Testis (tissue), 3 donors: ENCODE results near the gene FASTKD3. TPM values are rescaled to one million over a fixed set of nuclear protein-coding genes. Genes with fewer than 3 reads are reported as not detected.

Source experiments
- DNase-seq: peaks from one replicate; pipeline ENCODE4 v3.0.0-alpha.2; 2019
- H3K27ac ChIP-seq, 2 donors: fragments of 200-600 bp; sonication (generic); one replicate each; pipeline ENCODE4 v1.5.1; 2019
- H3K27me3 ChIP-seq: fragments of 200-600 bp; sonication (generic); one replicate; pipeline ENCODE4 v1.5.1; 2019
- H3K36me3 ChIP-seq: fragments of 200-600 bp; sonication (generic); one replicate; pipeline ENCODE4 v1.5.1; 2017; ENCODE audit warnings: low read depth; ENCODE audit errors: missing control alignments
- H3K4me1 ChIP-seq: fragments of 200-600 bp; sonication (generic); one replicate; pipeline ENCODE4 v1.5.1; 2019
- H3K4me3 ChIP-seq, 2 donors: fragments of 200-600 bp; sonication (generic); one replicate each; pipeline ENCODE4 v1.5.1; 2017 to 2019
- H3K9me3 ChIP-seq: fragments of 200-600 bp; sonication (generic); one replicate; pipeline ENCODE4 v1.5.1; 2017
- CTCF ChIP-seq, 3 experiments: fragments of 450-650 bp in 2 of 3; fragments of 200-600 bp in 1 of 3; sonication (generic) in 1 of 3; IDR thresholded peaks; one replicate each; pipeline ENCODE4 v1.5.1; 2016 to 2019; ENCODE audit warnings: antibody characterized with exemption in 3 of 3, mild to moderate bottlenecking in 2 of 3, moderate library complexity in 1 of 3
- POLR2A ChIP-seq: fragments of 450-650 bp; IDR thresholded peaks from one replicate; pipeline ENCODE4 v1.6.1; 2017; ENCODE audit warnings: antibody characterized with exemption, mild to moderate bottlenecking, moderate library complexity
- WGBS, 2 donors: methylation state at CpG; one replicate each; pipeline ENCODE4 v1.1.5; 2018; 5-methylcytosine and 5-hydroxymethylcytosine counted together
- intact Hi-C: fragments of 100-400 bp; cut with DNase I; formaldehyde crosslinking; loops from one replicate; pipeline ENCODE4 v1.15.1; 2023; ENCODE audit warnings: low total_unique reads
- polyA plus RNA-seq: library from polyadenylated mRNA; stranded (reverse); fragments of 350-450 nt; fragmentation: Illumina TruSeq; extraction: RNeasy Lipid Tissue Mini Kit (QIAGEN cat#74804); gene quantifications from one replicate; pipeline ENCODE4 v1.2.3, GENCODE V29; 2014; ENCODE audit warnings: low read depth, low replicate concordance; ENCODE audit not compliant: insufficient read depth
- total RNA-seq, 2 donors: library from RNA; depleted of rRNA; stranded (reverse); fragments of >200 nt; gene quantifications; one replicate each; pipeline ENCODE4 v1.2.3, GENCODE V29; 2016

Gene FASTKD3
- total and polyA plus RNA-seq, 3 donors from 2014 or later: 8.0 to 11.7 (median 11.7) TPM

- TF ChIP-seq CTCF (IDR thresholded peaks at IDR 0.05): no peak
- TF ChIP-seq POLR2A: no peak
- H3K4me3 ChIP-seq: no peak overlapping the region
- no peaks in the 10 kb centered on the region for H3K36me3 ChIP-seq
- H3K27me3 ChIP-seq: no peaks in the 10 kb centered on the region
- 88 to 92% methylated on average over 4 of the region's 4 CpGs for WGBS, 2 donors
- no peaks in the 10 kb centered on the region for H3K9me3 ChIP-seq
- no peak overlapping the region for H3K27ac ChIP-seq
- H3K4me1 ChIP-seq: no peaks in the 10 kb centered on the region
- intact Hi-C loops: no loop called here
- DNase-seq: no peak
Measured at GRCh38 chr5:7882926-7883325, 14.1 kb upstream of the FASTKD3 start.

GRCh38 chr5:7881816-7882215 lies 13.0 kb upstream of the FASTKD3 start:
- intact Hi-C loops: no loop called here
- Histone ChIP-seq H3K9me3 (no peaks in the 10 kb centered on the region), H3K27ac (no peak overlapping the region), H3K4me1 (no peaks in the 10 kb centered on the region), H3K27me3 (no peaks in the 10 kb centered on the region), H3K36me3 (no peaks in the 10 kb centered on the region), H3K4me3 (no peak overlapping the region)
- TF ChIP-seq POLR2A: no peak
- TF ChIP-seq CTCF (IDR thresholded peaks at IDR 0.05): no peak
- no peak for DNase-seq
- 92 to 100% methylated on average over 2 of the region's 2 CpGs for WGBS, 2 donors

- intact Hi-C loops: no loop called here
- H3K9me3 ChIP-seq: no peaks in the 10 kb centered on the region
- H3K4me3 ChIP-seq: no peak overlapping the region
- no peak overlapping the region for H3K27ac ChIP-seq
- TF ChIP-seq CTCF (IDR thresholded peaks at IDR 0.05) (no peak), POLR2A (no peak)
- H3K27me3 ChIP-seq: no peaks in the 10 kb centered on the region
- no peak for DNase-seq
- 94 to 96% methylated on average over 4 of the region's 4 CpGs for WGBS, 2 donors
- H3K36me3 ChIP-seq: no peaks in the 10 kb centered on the region
- H3K4me1 ChIP-seq: no peaks in the 10 kb centered on the region
Measured at GRCh38 chr5:7881091-7881490, 12.3 kb upstream of the FASTKD3 start.

- DNase-seq: no peak
- no peaks in the 10 kb centered on the region for H3K36me3 ChIP-seq
- TF ChIP-seq POLR2A: no peak
- TF ChIP-seq CTCF (IDR thresholded peaks at IDR 0.05): no peak
- H3K27me3 ChIP-seq: no peaks in the 10 kb centered on the region
- intact Hi-C loops: no loop called here
- H3K4me3 ChIP-seq: no peak overlapping the region
- no peaks in the 10 kb centered on the region for H3K9me3 ChIP-seq
- H3K27ac ChIP-seq: no peak overlapping the region
- H3K4me1 ChIP-seq: no peaks in the 10 kb centered on the region
Measured at GRCh38 chr5:7878381-7878873, 9.6 kb upstream of the FASTKD3 start.

- no peaks in the 10 kb centered on the region for H3K4me1 ChIP-seq
- WGBS, 2 donors: 57 to 72% methylated on average over 9 of the region's 9 CpGs
- intact Hi-C loops: no loop called here
- no peak overlapping the region for H3K4me3 ChIP-seq
- no peaks in the 10 kb centered on the region for H3K36me3 ChIP-seq
- H3K27me3 ChIP-seq: no peaks in the 10 kb centered on the region
- DNase-seq: no peak
- TF ChIP-seq CTCF (IDR thresholded peaks at IDR 0.05) (no peak), POLR2A (no peak)
- H3K27ac ChIP-seq: no peak overlapping the region
- no peaks in the 10 kb centered on the region for H3K9me3 ChIP-seq
Measured at GRCh38 chr5:7877851-7878250, 9.0 kb upstream of the FASTKD3 start.
